HCT116 (cell line): ENCODE measurements around the gene DNM3. TPM values are rescaled to one million over a fixed set of nuclear protein-coding genes. Genes with fewer than 3 reads are reported as not detected.

Source experiments
- ATAC-seq: fragments of 200-7000 bp; cut with Tn5 transposase; 2 replicates; pipeline ENCODE4 v1.9.1; 2020; ENCODE audit warnings: mild to moderate bottlenecking, moderate library complexity
- BruUV-seq: library from RNA; stranded (reverse); fragments of 400-500 nt; replicated peaks from 2 replicates; lab custom pipeline; 2021; lab: Mats Ljungman, UMichigan
- CTCF ChIA-PET: fragments of 300-600 bp; sonication (Branson Sonifier 250); formaldehyde crosslinking; loops from one replicate; lab custom pipeline; 2021; ENCODE audit warnings: antibody characterized with exemption; lab: Charles Lee
- POLR2A ChIA-PET: fragments of 300-600, 350-600 bp; sonication (Branson Sonifier 250); formaldehyde crosslinking; loops from one replicate; lab custom pipeline; 2021; ENCODE audit warnings: antibody characterized with exemption; lab: Charles Lee
- RAD21 ChIA-PET, 2 experiments: fragments of 300-600 bp; sonication (Branson Sonifier 250); formaldehyde crosslinking; loops; one replicate each; lab custom pipeline; 2023; ENCODE audit warnings: low total read pairs in 2 of 2; ENCODE audit not compliant: uncharacterized antibody in 2 of 2, unreplicated experiment in 2 of 2, low non-redundant PET in 1 of 2; lab: Charles Lee
- DNase-seq: peaks from one replicate; pipeline ENCODE4 v3.0.0-alpha.2; 2010; ENCODE audit warnings: low read depth, low spot score
- H2AFZ ChIP-seq: fragments of 200-600 bp; shearing (Covaris generic), sonication (generic); 2 replicates; pipeline ENCODE4 v1.6.1; 2017; ENCODE audit warnings: low read depth, mixed run types, mixed read lengths, antibody characterized with exemption, low read length; ENCODE audit not compliant: poor library complexity, severe bottlenecking
- H3K27ac ChIP-seq: 2 replicates; pipeline ENCODE4 v1.5.1; 2012; ENCODE audit warnings: low read depth, low read length
- H3K27me3 ChIP-seq: fragments of 200-600 bp; sonication (generic); 2 replicates; pipeline ENCODE4 v1.6.1; 2016; ENCODE audit warnings: mixed run types, low read length, mixed read lengths; ENCODE audit not compliant: insufficient read depth
- H3K36me3 ChIP-seq, 2 experiments: fragments of 200-500 bp in 1 of 2; fragments of 200-600 bp in 1 of 2; sonication (Bioruptor generic) in 1 of 2; sonication (generic) in 1 of 2; 2 replicates each; pipeline versions ENCODE4 v1.5.1 to v1.6.1; 2014 to 2016; ENCODE audit warnings: low read length in 2 of 2, inconsistent platforms in 1 of 2, mixed read lengths in 1 of 2, mixed run types in 1 of 2; ENCODE audit not compliant: insufficient read depth in 2 of 2, control insufficient read depth in 1 of 2
- H3K4me1 ChIP-seq, 2 experiments: fragments of 200-600 bp in 1 of 2; sonication (generic) in 1 of 2; 2 replicates each; pipeline versions ENCODE4 v1.5.1 to v1.6.1; 2012 to 2017; ENCODE audit warnings: low read length in 2 of 2, inconsistent platforms in 1 of 2, mild to moderate bottlenecking in 1 of 2, mixed read lengths in 1 of 2, mixed run types in 1 of 2, moderate library complexity in 1 of 2; ENCODE audit not compliant: insufficient read depth in 2 of 2, control insufficient read depth in 1 of 2
- H3K4me2 ChIP-seq: fragments of 200-600 bp; sonication (generic); 2 replicates; pipeline ENCODE4 v1.6.1; 2017; ENCODE audit warnings: mixed run types, low read length, mixed read lengths
- H3K4me3 ChIP-seq, 2 experiments: fragments of 200-600 bp in 1 of 2; sonication (generic) in 1 of 2; replicated peaks in 1 of 2; 2 replicates each; pipeline ENCODE4 v1.5.1; 2011 to 2016; ENCODE audit warnings: low read length in 2 of 2, control low read depth in 1 of 2, low read depth in 1 of 2, mild to moderate bottlenecking in 1 of 2, mixed read lengths in 1 of 2, mixed run types in 1 of 2
- H3K79me2 ChIP-seq: fragments of 200-600 bp; sonication (generic); 2 replicates; pipeline ENCODE4 v1.6.1; 2017; ENCODE audit warnings: mild to moderate bottlenecking, mixed run types, low read length, moderate library complexity, mixed read lengths; ENCODE audit not compliant: insufficient read depth
- H3K9ac ChIP-seq: fragments of 200-600 bp; sonication (generic); 2 replicates; pipeline ENCODE4 v1.6.1; 2016; ENCODE audit warnings: low read length, mixed read lengths
- H3K9me2 ChIP-seq: fragments of 200-600 bp; sonication (generic), shearing (Covaris generic); 2 replicates; pipeline ENCODE4 v1.6.1; 2017; ENCODE audit warnings: mixed run types, mild to moderate bottlenecking, moderate library complexity; ENCODE audit not compliant: insufficient read depth
- H3K9me3 ChIP-seq, 2 experiments: fragments of 200-500 bp in 1 of 2; fragments of 200-600 bp in 1 of 2; sonication (Bioruptor generic) in 1 of 2; sonication (generic) in 1 of 2; 2 replicates each; pipeline ENCODE4 v1.6.1; 2014 to 2017; ENCODE audit warnings: low read length in 2 of 2, mixed read lengths in 2 of 2, inconsistent platforms in 1 of 2, low read depth in 1 of 2, mild to moderate bottlenecking in 1 of 2, mixed run types in 1 of 2, moderate library complexity in 1 of 2; ENCODE audit not compliant: control insufficient read depth in 1 of 2, insufficient read depth in 1 of 2
- H4K20me1 ChIP-seq: fragments of 200-600 bp; sonication (generic), shearing (Covaris generic); 2 replicates; pipeline ENCODE4 v1.6.1; 2017; ENCODE audit warnings: mixed run types, mild to moderate bottlenecking, moderate library complexity; ENCODE audit not compliant: insufficient read depth
- CEBPB ChIP-seq: IDR thresholded peaks from 2 replicates; pipeline ENCODE4 v1.6.1; 2012; ENCODE audit warnings: low read depth
- ELF1 ChIP-seq: IDR thresholded peaks from 2 replicates; pipeline ENCODE4 v1.6.1; 2012; ENCODE audit warnings: low read depth, borderline replicate concordance
- EZH2 ChIP-seq: fragments of 200-600 bp; sonication (generic); IDR thresholded peaks from 2 replicates; pipeline ENCODE4 v1.6.1; 2017; ENCODE audit warnings: antibody characterized with exemption, mixed run types
- FOSL1 ChIP-seq: IDR thresholded peaks from 2 replicates; pipeline ENCODE4 v1.6.1; 2012; ENCODE audit warnings: low read depth
- JUND ChIP-seq: IDR thresholded peaks from 2 replicates; pipeline ENCODE4 v1.6.1; 2012
- SIN3A ChIP-seq: IDR thresholded peaks from 2 replicates; pipeline ENCODE4 v1.6.1; 2012; ENCODE audit warnings: low read depth
- SP1 ChIP-seq: IDR thresholded peaks from 2 replicates; pipeline ENCODE4 v1.6.1; 2012; ENCODE audit warnings: low read depth
- SRF ChIP-seq: IDR thresholded peaks from 2 replicates; pipeline ENCODE4 v1.6.1; 2012; ENCODE audit warnings: low read depth
- TCF7L2 ChIP-seq: IDR thresholded peaks from 2 replicates; pipeline ENCODE4 v1.7.0; 2011; ENCODE audit warnings: borderline replicate concordance, inconsistent platforms; ENCODE audit not compliant: insufficient read depth, insufficient read length; ENCODE audit errors: extremely low read depth
- YY1 ChIP-seq: IDR thresholded peaks from 2 replicates; pipeline ENCODE4 v1.6.1; 2011; ENCODE audit warnings: low read length, low read depth, moderate library complexity, mild to moderate bottlenecking; ENCODE audit not compliant: insufficient replicate concordance; ENCODE audit errors: extremely low read depth
- ZFX ChIP-seq: fragments of 450-650 bp; IDR thresholded peaks from 2 replicates; pipeline ENCODE4 v1.6.1; 2017
- ZNF274 ChIP-seq: fragments of 200-500 bp; sonication (Bioruptor generic); IDR thresholded peaks from 2 replicates; pipeline ENCODE4 v1.6.1; 2014; ENCODE audit warnings: mild to moderate bottlenecking, low read depth, low read length, inconsistent platforms
- intact Hi-C: fragments of 100-400 bp; cut with micrococcal nuclease; formaldehyde crosslinking; loops from 2 replicates; pipeline ENCODE4 v1.10.0; 2022
- total RNA-seq: library from RNA; stranded (reverse); gene quantifications from one replicate; pipeline ENCODE4 v1.2.1, GENCODE V29; 2021; ENCODE audit not compliant: unreplicated experiment
- TF ChIP-seq, protein P1 (sequence below): IDR thresholded peaks from 2 replicates; pipeline ENCODE4 v1.6.1; 2012
- TF ChIP-seq, protein P2 (sequence below), 3 experiments: fragments of 200-600 bp in 1 of 3; sonication (generic) in 1 of 3; IDR thresholded peaks in 2 of 3; conservative IDR thresholded peaks in 1 of 3; 2 replicates each; pipeline ENCODE4 v1.5.1; 2012 to 2017; ENCODE audit warnings: low read depth in 2 of 3, low read length in 2 of 3, antibody characterized with exemption in 1 of 3, borderline replicate concordance in 1 of 3, control low read depth in 1 of 3, mild to moderate bottlenecking in 1 of 3, mixed read lengths in 1 of 3, mixed run types in 1 of 3, moderate library complexity in 1 of 3; ENCODE audit not compliant: insufficient read depth in 1 of 3
- TF ChIP-seq, protein P3 (sequence below): IDR thresholded peaks from 2 replicates; pipeline ENCODE4 v1.6.1; 2012

The DNM3 gene
- total RNA-seq, 1 experiment from 2014 or later = 3.1 TPM

DNA sequence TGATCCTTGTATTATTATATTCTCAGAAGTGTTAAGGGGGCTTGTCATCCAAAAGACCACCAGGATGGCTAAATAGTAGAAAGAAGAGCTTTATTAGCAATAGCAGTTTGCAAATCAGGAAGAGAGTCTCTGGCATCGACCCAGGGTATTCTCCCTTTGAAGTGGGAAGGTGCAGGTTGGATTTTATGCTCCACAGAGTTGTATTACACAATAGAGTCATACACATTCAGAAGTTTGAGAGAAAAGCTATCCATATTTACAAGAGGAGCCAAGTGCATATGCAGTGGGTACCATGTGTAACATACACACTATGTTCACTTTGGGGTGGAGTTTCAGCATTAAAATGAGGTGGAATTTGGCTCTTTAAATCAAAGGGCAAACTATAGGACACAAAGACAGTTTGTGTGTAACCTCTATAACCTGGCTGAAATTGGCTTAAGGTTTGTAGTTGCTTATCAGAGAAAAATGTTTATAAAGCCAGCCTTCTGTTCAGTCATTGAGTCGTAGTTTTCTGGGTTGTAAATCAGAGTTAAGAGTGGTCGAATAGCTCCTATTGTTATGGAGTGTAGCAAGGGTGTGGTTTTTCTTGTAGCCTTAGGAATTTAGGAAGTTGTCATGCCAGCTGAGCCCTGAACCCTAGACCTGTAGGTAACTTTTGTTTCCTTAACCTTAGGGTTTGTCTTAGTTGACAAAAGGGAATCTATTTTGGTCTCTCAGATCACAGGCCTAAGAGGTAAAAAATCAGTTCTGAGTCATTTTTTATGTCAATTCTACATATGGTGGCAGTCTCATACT is 125.3 kb downstream of the DNM3 start:
- H3K27ac ChIP-seq = no peak overlapping the region
- H3K79me2 ChIP-seq = no peaks in the 10 kb centered on the region
- H4K20me1 ChIP-seq = no peaks in the 10 kb centered on the region
- no TSS peak for BruUV-seq
- H3K9me2 ChIP-seq = no peaks in the 10 kb centered on the region
- no peak overlapping the region for H3K4me3 ChIP-seq
- ChIA-PET CTCF (interaction anchor here (1.4 kb wide), 1 partner anchor 36 kb away, joined by 4 read pairs; no protein-coding TSS in a partner anchor), POLR2A (no interaction called here), RAD21 (no interaction called here)
- DNase-seq = no peak
- TF ChIP-seq SIN3A (no peak), CEBPB (no peak), SP1 (no peak)
- TF ChIP-seq, protein P1, sequence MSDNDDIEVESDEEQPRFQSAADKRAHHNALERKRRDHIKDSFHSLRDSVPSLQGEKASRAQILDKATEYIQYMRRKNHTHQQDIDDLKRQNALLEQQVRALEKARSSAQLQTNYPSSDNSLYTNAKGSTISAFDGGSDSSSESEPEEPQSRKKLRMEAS = no peak
- H3K36me3 ChIP-seq = no peaks in the 10 kb centered on the region
- intact Hi-C loops = no loop called here
- peaks cover 0 to 14% of the 10 kb centered on the region in 2 experiments; a peak in 3 of 4 replicates for H3K4me1 ChIP-seq
- no peak for ATAC-seq
- H2AFZ ChIP-seq = no peak overlapping the region
- no peaks in the 10 kb centered on the region for H3K9me3 ChIP-seq
- peak overlapping the region; percentile 17; the same call in 1 of the 2 replicates for H3K4me2 ChIP-seq
- no peaks in the 10 kb centered on the region for H3K27me3 ChIP-seq
- no peak overlapping the region for H3K9ac ChIP-seq

DNA sequence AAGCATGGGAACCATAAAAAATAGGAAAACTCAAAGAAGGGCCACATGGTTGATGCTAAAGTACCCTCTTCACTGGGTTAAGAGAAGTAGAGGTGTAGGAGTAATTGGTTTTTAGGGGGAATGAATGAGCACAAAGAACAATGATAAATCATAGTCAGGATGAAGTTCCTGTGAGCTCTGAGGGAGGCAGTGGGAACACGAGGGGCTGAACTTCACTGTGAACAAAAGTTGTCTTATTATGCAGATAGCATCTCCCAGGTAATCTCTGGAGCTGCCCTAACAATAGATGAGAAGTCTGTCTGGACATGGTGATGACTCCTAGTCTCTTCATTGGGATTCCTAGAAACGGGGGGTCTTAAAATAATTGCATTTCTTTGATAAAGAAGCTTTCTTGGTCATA is 127.9 kb downstream of the DNM3 start:
- Histone ChIP-seq H3K9ac (no peak overlapping the region), H3K36me3 (no peaks in the 10 kb centered on the region), H3K4me1 (peaks cover 0 to 14% of the 10 kb centered on the region in 2 experiments; a peak in 3 of 4 replicates), H4K20me1 (no peaks in the 10 kb centered on the region), H3K9me3 (no peaks in the 10 kb centered on the region), H3K4me2 (no peak overlapping the region), H3K27me3 (no peaks in the 10 kb centered on the region), H3K27ac (no peak overlapping the region), H2AFZ (no peak overlapping the region), H3K79me2 (no peaks in the 10 kb centered on the region), H3K9me2 (no peaks in the 10 kb centered on the region), H3K4me3 (no peak overlapping the region)
- ChIA-PET CTCF (no interaction called here), RAD21 (no interaction called here), POLR2A (no interaction called here)
- BruUV-seq = no TSS peak
- DNase-seq (no peak), ATAC-seq (no peak)
- intact Hi-C loops = no loop called here
- no peak for TF ChIP-seq CEBPB
- TF ChIP-seq EZH2 = no peak
- TF ChIP-seq, protein P1 = no peak
- TF ChIP-seq FOSL1 = no peak
- no peak for TF ChIP-seq YY1
- no peak for TF ChIP-seq ZNF274
- TF ChIP-seq, protein P2, sequence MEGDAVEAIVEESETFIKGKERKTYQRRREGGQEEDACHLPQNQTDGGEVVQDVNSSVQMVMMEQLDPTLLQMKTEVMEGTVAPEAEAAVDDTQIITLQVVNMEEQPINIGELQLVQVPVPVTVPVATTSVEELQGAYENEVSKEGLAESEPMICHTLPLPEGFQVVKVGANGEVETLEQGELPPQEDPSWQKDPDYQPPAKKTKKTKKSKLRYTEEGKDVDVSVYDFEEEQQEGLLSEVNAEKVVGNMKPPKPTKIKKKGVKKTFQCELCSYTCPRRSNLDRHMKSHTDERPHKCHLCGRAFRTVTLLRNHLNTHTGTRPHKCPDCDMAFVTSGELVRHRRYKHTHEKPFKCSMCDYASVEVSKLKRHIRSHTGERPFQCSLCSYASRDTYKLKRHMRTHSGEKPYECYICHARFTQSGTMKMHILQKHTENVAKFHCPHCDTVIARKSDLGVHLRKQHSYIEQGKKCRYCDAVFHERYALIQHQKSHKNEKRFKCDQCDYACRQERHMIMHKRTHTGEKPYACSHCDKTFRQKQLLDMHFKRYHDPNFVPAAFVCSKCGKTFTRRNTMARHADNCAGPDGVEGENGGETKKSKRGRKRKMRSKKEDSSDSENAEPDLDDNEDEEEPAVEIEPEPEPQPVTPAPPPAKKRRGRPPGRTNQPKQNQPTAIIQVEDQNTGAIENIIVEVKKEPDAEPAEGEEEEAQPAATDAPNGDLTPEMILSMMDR (IDR thresholded peaks at IDR 0.05 in 2 of 3, conservative IDR thresholded peaks at IDR 0.05 in 1 of 3; ENCODE audit: borderline replicate concordance in 1 of 3, insufficient read depth in 1 of 3, low read depth in 2 of 3, low read length in 2 of 3) = no peak
- no peak for TF ChIP-seq SRF
- no peak for TF ChIP-seq JUND
- no peak for TF ChIP-seq SIN3A
- no peak for TF ChIP-seq TCF7L2
- TF ChIP-seq, protein P3, sequence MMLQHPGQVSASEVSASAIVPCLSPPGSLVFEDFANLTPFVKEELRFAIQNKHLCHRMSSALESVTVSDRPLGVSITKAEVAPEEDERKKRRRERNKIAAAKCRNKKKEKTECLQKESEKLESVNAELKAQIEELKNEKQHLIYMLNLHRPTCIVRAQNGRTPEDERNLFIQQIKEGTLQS = no peak
- no peak for TF ChIP-seq ZFX
- no peak for TF ChIP-seq ELF1
- TF ChIP-seq SP1 = no peak
